ENCODE results near the gene GMPS.
"Not testable (repeated sequence)": the region's sequence is repeated elsewhere in the genome, so short reads cannot be mapped to it uniquely, and the experiment has no call there.

The GMPS gene

DNA sequence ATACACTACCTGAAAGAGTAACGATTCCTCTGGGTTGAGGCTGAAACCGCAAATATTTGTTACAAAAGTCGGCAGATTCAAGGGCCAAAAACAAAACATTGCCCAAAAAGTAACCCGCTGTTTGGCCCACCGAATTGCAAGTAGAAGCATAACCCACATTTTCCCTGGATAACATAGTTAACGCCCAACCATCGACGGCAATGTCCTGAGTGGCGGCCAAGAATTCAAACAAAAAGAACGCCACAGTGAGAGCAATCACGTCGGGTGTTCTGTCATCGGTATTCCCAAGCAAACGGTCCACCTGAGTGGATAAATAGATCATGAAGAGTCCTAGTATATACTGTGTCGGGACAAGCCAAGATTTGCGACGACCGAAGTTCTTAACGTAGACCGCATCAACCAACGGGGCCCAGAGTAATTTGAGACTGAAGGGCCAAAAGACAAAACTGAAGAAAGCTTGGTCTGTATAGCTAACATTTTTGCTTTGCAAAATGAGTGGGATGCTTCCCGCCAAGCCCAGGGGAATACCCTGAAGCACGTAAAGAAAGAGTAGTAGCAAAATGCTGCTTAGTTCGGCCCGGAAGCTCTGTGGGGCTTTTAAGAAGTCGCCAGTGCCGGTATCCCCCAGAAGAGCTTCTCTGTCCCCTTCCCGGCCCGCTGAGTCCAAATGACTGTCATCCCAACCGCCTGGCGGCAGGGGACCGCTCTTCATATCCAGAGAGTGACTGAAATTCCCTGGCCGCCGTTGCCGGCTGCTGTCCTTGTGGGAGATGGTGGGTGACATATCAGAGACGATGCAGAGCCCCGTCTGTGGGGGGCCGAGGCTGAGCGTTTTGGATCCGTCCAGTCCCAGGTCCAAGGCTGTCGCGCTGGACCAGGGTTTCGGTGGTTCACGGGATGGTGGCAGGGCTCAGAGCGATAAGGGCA is 17.0 kb upstream of the GMPS start:
- H3K36me3 ChIP-seq (ENCODE audit: control insufficient read depth in 1 of 2, insufficient read depth in 2 of 2, low read length in 2 of 2), result peaks cover 0 to 3% of the 10 kb centered on the region in 2 experiments
- H2BK5ac ChIP-seq (ENCODE audit: low read depth, low read length, poor library complexity), result peak overlapping the region; percentile 62
- H3K18ac ChIP-seq (ENCODE audit: low read length), result peak overlapping the region; percentile 55
- peak overlapping the region; percentile 23 for H2BK120ac ChIP-seq (ENCODE audit: insufficient read depth, low read length, poor library complexity)
- H3K79me2 ChIP-seq (ENCODE audit: control insufficient read depth, insufficient read depth, low read length, poor library complexity), result peaks cover 12% of the 10 kb centered on the region
- H2AK5ac ChIP-seq (ENCODE audit: low read length), result peak overlapping the region; percentile 86
- H3K9me3 ChIP-seq (ENCODE audit: insufficient read depth, low read depth, low read length), result no peaks in the 10 kb centered on the region
- no peak overlapping the region for H3K23ac ChIP-seq (ENCODE audit: low read length)
- no CpG with 5 or more reads among the region's 45 CpGs for WGBS (ENCODE audit: extremely low coverage, insufficient coverage, insufficient read length)
- DNase-seq, result peak; percentile 26 to 56
- peak overlapping the region; percentile 84 for H3K4me2 ChIP-seq (ENCODE audit: low read length)
- peak overlapping the region; percentile 81 for H2AFZ ChIP-seq (ENCODE audit: insufficient read depth, low read length, poor library complexity)
- H3K4ac ChIP-seq (ENCODE audit: low read depth, low read length), result peak overlapping the region; percentile 88
- peak overlapping the region; percentile 59 for H3K27ac ChIP-seq (ENCODE audit: low read depth, low read length)
- peaks cover 0 to 3% of the 10 kb centered on the region in 2 experiments for H3K4me1 ChIP-seq (ENCODE audit: control insufficient read depth in 1 of 2, insufficient read depth in 2 of 2, low read length in 2 of 2)
- peaks cover 9% of the 10 kb centered on the region for H3K79me1 ChIP-seq (ENCODE audit: low read length)
- H4K8ac ChIP-seq (ENCODE audit: low read depth, low read length), result peak overlapping the region; percentile 89
- peak overlapping the region; percentile 90 for H4K12ac ChIP-seq (ENCODE audit: low read depth, low read length)
- H3K4me3 ChIP-seq (ENCODE audit: low read depth, low read length), result peak overlapping the region; percentile 93
- H4K91ac ChIP-seq (ENCODE audit: low read depth, low read length), result peak overlapping the region; percentile 59
- H2BK12ac ChIP-seq (ENCODE audit: low read length), result no peak overlapping the region
- H3K27me3 ChIP-seq (ENCODE audit: insufficient read depth, low read length), result no peaks in the 10 kb centered on the region
- peak overlapping the region; percentile 72 for H3K14ac ChIP-seq (ENCODE audit: low read length)
- H3K9ac ChIP-seq (ENCODE audit: low read length), result peak overlapping the region; percentile 88

- no CpG with 5 or more reads among the region's 50 CpGs for WGBS (ENCODE audit: extremely low coverage, insufficient coverage, insufficient read length)
- Histone ChIP-seq H3K4ac (ENCODE audit: low read depth, low read length) (peak within 1 kb of the TSS; percentile 88), H4K12ac (ENCODE audit: low read depth, low read length) (peak within 1 kb of the TSS; percentile 90), H3K18ac (ENCODE audit: low read length) (peak within 1 kb of the TSS; percentile 67), H3K27ac (ENCODE audit: low read depth, low read length) (peak within 1 kb of the TSS; percentile 67), H3K4me2 (ENCODE audit: low read length) (peak within 1 kb of the TSS; percentile 84), H3K79me1 (ENCODE audit: low read length) (peaks cover 9% of the 10 kb centered on the region), H3K4me3 (ENCODE audit: low read depth, low read length) (peak within 1 kb of the TSS; percentile 93), H3K14ac (ENCODE audit: low read length) (peak within 1 kb of the TSS; percentile 72), H3K9ac (ENCODE audit: low read length) (peak within 1 kb of the TSS; percentile 88), H2BK5ac (ENCODE audit: low read depth, low read length, poor library complexity) (peak within 1 kb of the TSS; percentile 67), H2BK120ac (ENCODE audit: insufficient read depth, low read length, poor library complexity) (peak within 1 kb of the TSS; percentile 56), H3K36me3 (ENCODE audit: control insufficient read depth in 1 of 2, insufficient read depth in 2 of 2, low read length in 2 of 2) (peaks cover 0 to 3% of the 10 kb centered on the region in 2 experiments), H2AFZ (ENCODE audit: insufficient read depth, low read length, poor library complexity) (peak within 1 kb of the TSS; percentile 81), H3K27me3 (ENCODE audit: insufficient read depth, low read length) (no peaks in the 10 kb centered on the region), H4K8ac (ENCODE audit: low read depth, low read length) (peak within 1 kb of the TSS; percentile 98), H3K4me1 (ENCODE audit: control insufficient read depth in 1 of 2, insufficient read depth in 2 of 2, low read length in 2 of 2) (peaks cover 0 to 3% of the 10 kb centered on the region in 2 experiments), H2AK5ac (ENCODE audit: low read length) (peak within 1 kb of the TSS; percentile 86), H3K23ac (ENCODE audit: low read length) (no peak within 1 kb of the TSS), H2BK12ac (ENCODE audit: low read length) (no peak within 1 kb of the TSS), H4K91ac (ENCODE audit: low read depth, low read length) (peak within 1 kb of the TSS; percentile 88), H3K9me3 (ENCODE audit: insufficient read depth, low read depth, low read length) (no peaks in the 10 kb centered on the region), H3K79me2 (ENCODE audit: control insufficient read depth, insufficient read depth, low read length, poor library complexity) (peaks cover 12% of the 10 kb centered on the region)
- DNase-seq, result peak; percentile 99
Measured at GRCh38 chr3:155854141-155854940, 16.1 kb upstream of the GMPS start, which contains the start of gene SLC33A1. TSS of gene SLC33A1 (minus strand) at chr3:155854427. CDS start at chr3:155853997, 430 bp downstream.

GRCh38 chr3:155859859-155860258 is 10.6 kb upstream of the GMPS start:
- no peak for DNase-seq
- Histone ChIP-seq H3K9ac (ENCODE audit: low read length) (no peak overlapping the region), H3K79me2 (ENCODE audit: control insufficient read depth, insufficient read depth, low read length, poor library complexity) (no peaks in the 10 kb centered on the region), H2BK12ac (ENCODE audit: low read length) (no peak overlapping the region), H3K4me1 (ENCODE audit: control insufficient read depth in 1 of 2, insufficient read depth in 2 of 2, low read length in 2 of 2) (no peaks in the 10 kb centered on the region), H3K18ac (ENCODE audit: low read length) (no peak overlapping the region), H3K9me3 (ENCODE audit: insufficient read depth, low read depth, low read length) (no peaks in the 10 kb centered on the region), H3K79me1 (ENCODE audit: low read length) (peaks cover 2% of the 10 kb centered on the region), H2AFZ (ENCODE audit: insufficient read depth, low read length, poor library complexity) (no peak overlapping the region), H3K36me3 (ENCODE audit: control insufficient read depth in 1 of 2, insufficient read depth in 2 of 2, low read length in 2 of 2) (no peaks in the 10 kb centered on the region), H4K8ac (ENCODE audit: low read depth, low read length) (no peak overlapping the region), H3K4ac (ENCODE audit: low read depth, low read length) (no peak overlapping the region), H2BK120ac (ENCODE audit: insufficient read depth, low read length, poor library complexity) (no peak overlapping the region), H3K27ac (ENCODE audit: low read depth, low read length) (no peak overlapping the region), H2AK5ac (ENCODE audit: low read length) (no peak overlapping the region), H4K12ac (ENCODE audit: low read depth, low read length) (no peak overlapping the region), H3K27me3 (ENCODE audit: insufficient read depth, low read length) (no peaks in the 10 kb centered on the region), H3K14ac (ENCODE audit: low read length) (no peak overlapping the region), H3K4me3 (ENCODE audit: low read depth, low read length) (no peak overlapping the region), H3K4me2 (ENCODE audit: low read length) (no peak overlapping the region), H2BK5ac (ENCODE audit: low read depth, low read length, poor library complexity) (no peak overlapping the region), H4K91ac (ENCODE audit: low read depth, low read length) (no peak overlapping the region), H3K23ac (ENCODE audit: low read length) (no peak overlapping the region)
- no CpG with 5 or more reads among the region's 2 CpGs for WGBS (ENCODE audit: extremely low coverage, insufficient coverage, insufficient read length)

DNA sequence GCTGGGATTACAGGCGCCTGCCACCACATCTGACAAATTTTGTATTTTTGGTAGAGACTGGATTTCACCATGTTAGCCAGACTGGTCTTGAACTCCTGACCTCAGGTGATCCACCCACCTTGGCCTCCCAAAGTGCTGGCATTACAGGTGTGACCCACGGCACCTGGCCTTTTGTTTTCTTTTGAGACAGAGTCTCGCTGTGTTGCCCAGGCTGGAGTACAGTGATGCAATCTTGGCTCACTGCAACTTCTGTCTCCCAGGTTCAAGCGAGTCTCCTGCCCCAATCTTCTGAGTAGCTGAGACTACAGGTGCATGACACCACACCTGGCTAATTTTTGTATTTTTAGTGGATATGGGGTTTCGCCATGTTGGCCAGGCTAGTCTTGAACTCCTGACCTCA is 10.0 kb upstream of the GMPS start:
- not testable (repeated sequence) for DNase-seq; H3K9me3 ChIP-seq (ENCODE audit: insufficient read depth, low read depth, low read length); H3K4me3 ChIP-seq (ENCODE audit: low read depth, low read length); H2BK12ac ChIP-seq (ENCODE audit: low read length); H3K4me2 ChIP-seq (ENCODE audit: low read length); H3K4me1 ChIP-seq (ENCODE audit: control insufficient read depth in 1 of 2, insufficient read depth in 2 of 2, low read length in 2 of 2); H3K14ac ChIP-seq (ENCODE audit: low read length); H3K79me1 ChIP-seq (ENCODE audit: low read length); H3K9ac ChIP-seq (ENCODE audit: low read length); H2AK5ac ChIP-seq (ENCODE audit: low read length); H4K8ac ChIP-seq (ENCODE audit: low read depth, low read length); H4K91ac ChIP-seq (ENCODE audit: low read depth, low read length); H3K79me2 ChIP-seq (ENCODE audit: control insufficient read depth, insufficient read depth, low read length, poor library complexity); H3K27ac ChIP-seq (ENCODE audit: low read depth, low read length); H3K36me3 ChIP-seq (ENCODE audit: control insufficient read depth in 1 of 2, insufficient read depth in 2 of 2, low read length in 2 of 2); H2AFZ ChIP-seq (ENCODE audit: insufficient read depth, low read length, poor library complexity); H2BK5ac ChIP-seq (ENCODE audit: low read depth, low read length, poor library complexity); H2BK120ac ChIP-seq (ENCODE audit: insufficient read depth, low read length, poor library complexity); H4K12ac ChIP-seq (ENCODE audit: low read depth, low read length); H3K27me3 ChIP-seq (ENCODE audit: insufficient read depth, low read length); H3K18ac ChIP-seq (ENCODE audit: low read length); H3K23ac ChIP-seq (ENCODE audit: low read length); H3K4ac ChIP-seq (ENCODE audit: low read depth, low read length)
- no CpG with 5 or more reads among the region's 5 CpGs for WGBS (ENCODE audit: extremely low coverage, insufficient coverage, insufficient read length)
